ENCODE measurements around the gene GLIPR1L2. TPM values are rescaled to one million over a fixed set of nuclear protein-coding genes. Genes with fewer than 3 reads are reported as not detected.
A peak's percentile ranks its signal among the peaks of the same experiment; 100 is the strongest.

GLIPR1L2 gene
- total RNA-seq, 2 donors from 2014 or later = 0.58 TPM; not detected in 1

DNA sequence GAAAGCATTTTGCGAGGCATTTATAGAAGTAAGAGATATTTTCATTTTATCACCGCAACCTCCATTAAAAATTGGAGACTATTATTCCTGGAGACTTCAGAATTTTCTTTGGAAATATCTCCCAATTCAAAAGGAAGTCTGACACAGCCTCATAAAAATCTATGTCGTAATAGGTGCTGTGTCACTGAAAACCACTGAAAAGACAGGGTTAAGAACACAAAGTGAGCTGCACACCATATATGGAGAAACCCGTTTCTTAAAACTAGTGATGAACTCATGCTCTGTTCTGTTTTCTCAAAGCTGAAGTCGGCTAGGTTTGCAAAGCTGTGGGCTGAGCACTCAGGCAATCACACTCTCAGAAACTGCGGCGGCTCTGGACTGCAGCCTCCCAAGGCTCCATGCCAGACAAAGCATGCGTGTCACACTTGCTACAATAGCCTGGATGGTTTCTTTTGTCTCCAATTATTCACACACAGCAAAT is 89.6 kb downstream of the GLIPR1L2 start, which contains the start of gene GLIPR1:
Gene GLIPR1 (plus strand): TSS at position 287 of the 481 bp plus-strand sequence. CDS start 126 bp downstream, at position 413.
- WGBS, 2 experiments (ENCODE audit: insufficient coverage in 1 of 2, insufficient read length in 1 of 2) = 56 to 86% methylated on average over 6 to 7 of the region's 8 CpGs
- no peak within 1 kb of the TSS for H3K4me3 ChIP-seq (ENCODE audit: low read length)
- H3K27ac ChIP-seq (ENCODE audit: low read depth, low read length) = no peak within 1 kb of the TSS
- Mint-ChIP-seq H3K36me3 (ENCODE audit: low read depth) (no peaks in the 10 kb centered on the region), H3K4me1 (peaks cover 29% of the 10 kb centered on the region), H3K4me3 (no peak within 1 kb of the TSS), H3K27me3 (ENCODE audit: insufficient read depth) (no peaks in the 10 kb centered on the region), H3K27ac (peak within 1 kb of the TSS; percentile 30), H3K9me3 (no peaks in the 10 kb centered on the region)
- peak; percentile 56 for DNase-seq
- H3K9ac ChIP-seq (ENCODE audit: extremely low read depth, low read length, poor library complexity, severe bottlenecking) = no peak within 1 kb of the TSS
- TF ChIP-seq, protein P1, sequence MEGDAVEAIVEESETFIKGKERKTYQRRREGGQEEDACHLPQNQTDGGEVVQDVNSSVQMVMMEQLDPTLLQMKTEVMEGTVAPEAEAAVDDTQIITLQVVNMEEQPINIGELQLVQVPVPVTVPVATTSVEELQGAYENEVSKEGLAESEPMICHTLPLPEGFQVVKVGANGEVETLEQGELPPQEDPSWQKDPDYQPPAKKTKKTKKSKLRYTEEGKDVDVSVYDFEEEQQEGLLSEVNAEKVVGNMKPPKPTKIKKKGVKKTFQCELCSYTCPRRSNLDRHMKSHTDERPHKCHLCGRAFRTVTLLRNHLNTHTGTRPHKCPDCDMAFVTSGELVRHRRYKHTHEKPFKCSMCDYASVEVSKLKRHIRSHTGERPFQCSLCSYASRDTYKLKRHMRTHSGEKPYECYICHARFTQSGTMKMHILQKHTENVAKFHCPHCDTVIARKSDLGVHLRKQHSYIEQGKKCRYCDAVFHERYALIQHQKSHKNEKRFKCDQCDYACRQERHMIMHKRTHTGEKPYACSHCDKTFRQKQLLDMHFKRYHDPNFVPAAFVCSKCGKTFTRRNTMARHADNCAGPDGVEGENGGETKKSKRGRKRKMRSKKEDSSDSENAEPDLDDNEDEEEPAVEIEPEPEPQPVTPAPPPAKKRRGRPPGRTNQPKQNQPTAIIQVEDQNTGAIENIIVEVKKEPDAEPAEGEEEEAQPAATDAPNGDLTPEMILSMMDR (conservative IDR thresholded peaks at IDR 0.05) = no peak
- H3K4me1 ChIP-seq (ENCODE audit: control insufficient read depth, insufficient read depth, low read length) = peaks cover 13% of the 10 kb centered on the region
- H3K27me3 ChIP-seq (ENCODE audit: control insufficient read depth, insufficient read depth, low read length, poor library complexity, severe bottlenecking) = no peaks in the 10 kb centered on the region
- H3K36me3 ChIP-seq (ENCODE audit: control insufficient read depth, insufficient read depth, low read length) = no peaks in the 10 kb centered on the region
- no peaks in the 10 kb centered on the region for H3K9me3 ChIP-seq (ENCODE audit: control insufficient read depth, low read length)

DNA sequence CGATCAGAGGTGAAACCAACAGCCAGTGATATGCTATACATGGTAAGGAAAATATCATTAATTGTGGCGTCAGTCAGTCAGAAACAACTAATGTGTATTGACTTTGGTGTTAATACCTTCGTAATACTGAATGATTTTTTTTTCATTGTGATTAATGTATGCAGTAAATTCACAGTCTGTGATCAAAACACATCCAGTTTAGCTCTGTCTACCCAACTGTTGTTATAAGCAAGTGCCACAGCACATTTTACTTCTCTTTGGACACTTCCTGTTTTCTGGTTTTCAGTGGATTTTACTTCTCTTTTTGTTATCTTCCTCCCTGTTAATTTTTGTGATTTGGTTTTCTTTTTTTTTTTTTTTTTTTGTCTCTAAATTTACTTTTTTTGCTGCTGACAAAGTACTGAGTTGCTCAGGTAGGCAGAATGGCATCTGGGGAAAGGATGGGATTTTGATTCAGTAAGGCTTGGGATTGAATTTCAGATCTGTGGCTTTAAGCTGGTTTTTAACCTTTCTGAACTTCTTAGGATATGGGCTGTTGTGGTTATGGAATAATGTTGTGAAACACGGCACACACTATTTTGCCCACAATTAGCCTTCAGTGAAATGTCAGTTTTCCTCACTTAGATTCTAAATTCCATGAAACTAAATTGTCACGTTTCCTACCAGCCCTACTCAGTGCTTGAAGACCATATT is 90.3 kb downstream of the GLIPR1L2 start:
- H3K4me3 ChIP-seq (ENCODE audit: low read length) = no peak overlapping the region
- H3K9ac ChIP-seq (ENCODE audit: extremely low read depth, low read length, poor library complexity, severe bottlenecking) = no peak overlapping the region
- TF ChIP-seq, protein P1 (conservative IDR thresholded peaks at IDR 0.05) = no peak
- no peaks in the 10 kb centered on the region for H3K36me3 ChIP-seq (ENCODE audit: control insufficient read depth, insufficient read depth, low read length)
- no peaks in the 10 kb centered on the region for H3K27me3 ChIP-seq (ENCODE audit: control insufficient read depth, insufficient read depth, low read length, poor library complexity, severe bottlenecking)
- Mint-ChIP-seq H3K36me3 (ENCODE audit: low read depth) (no peaks in the 10 kb centered on the region), H3K4me3 (no peak overlapping the region), H3K9me3 (no peaks in the 10 kb centered on the region), H3K27me3 (ENCODE audit: insufficient read depth) (no peaks in the 10 kb centered on the region), H3K4me1 (peaks cover 29% of the 10 kb centered on the region), H3K27ac (no peak overlapping the region)
- peaks cover 13% of the 10 kb centered on the region for H3K4me1 ChIP-seq (ENCODE audit: control insufficient read depth, insufficient read depth, low read length)
- WGBS, 2 experiments (ENCODE audit: insufficient coverage in 1 of 2, insufficient read length in 1 of 2) = 90 to 96% methylated on average over 3 to 4 of the region's 5 CpGs
- no peaks in the 10 kb centered on the region for H3K9me3 ChIP-seq (ENCODE audit: control insufficient read depth, low read length)
- H3K27ac ChIP-seq (ENCODE audit: low read depth, low read length) = no peak overlapping the region
- DNase-seq = no peak

DNA sequence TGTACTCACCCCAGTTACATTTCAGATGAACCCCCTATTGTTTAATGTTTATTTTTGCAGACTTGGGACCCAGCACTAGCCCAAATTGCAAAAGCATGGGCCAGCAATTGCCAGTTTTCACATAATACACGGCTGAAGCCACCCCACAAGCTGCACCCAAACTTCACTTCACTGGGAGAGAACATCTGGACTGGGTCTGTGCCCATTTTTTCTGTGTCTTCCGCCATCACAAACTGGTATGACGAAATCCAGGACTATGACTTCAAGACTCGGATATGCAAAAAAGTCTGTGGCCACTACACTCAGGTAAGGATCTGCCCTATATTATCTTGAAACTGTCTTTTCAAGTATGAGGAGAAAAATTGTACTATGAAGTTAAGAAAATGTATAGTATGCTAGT is 90.9 kb downstream of the GLIPR1L2 start:
- DNase-seq = no peak
- H3K9me3 ChIP-seq (ENCODE audit: control insufficient read depth, low read length) = no peaks in the 10 kb centered on the region
- H3K27me3 ChIP-seq (ENCODE audit: control insufficient read depth, insufficient read depth, low read length, poor library complexity, severe bottlenecking) = no peaks in the 10 kb centered on the region
- no peak overlapping the region for H3K27ac ChIP-seq (ENCODE audit: low read depth, low read length)
- no peak overlapping the region for H3K27ac Mint-ChIP-seq
- no peak overlapping the region for H3K4me3 Mint-ChIP-seq
- H3K4me3 ChIP-seq (ENCODE audit: low read length) = no peak overlapping the region
- peaks cover 13% of the 10 kb centered on the region for H3K4me1 ChIP-seq (ENCODE audit: control insufficient read depth, insufficient read depth, low read length)
- peaks cover 32% of the 10 kb centered on the region for H3K4me1 Mint-ChIP-seq
- H3K9ac ChIP-seq (ENCODE audit: extremely low read depth, low read length, poor library complexity, severe bottlenecking) = no peak overlapping the region
- TF ChIP-seq, protein P1 (conservative IDR thresholded peaks at IDR 0.05) = no peak
- H3K9me3 Mint-ChIP-seq = no peaks in the 10 kb centered on the region
- no peaks in the 10 kb centered on the region for H3K36me3 Mint-ChIP-seq (ENCODE audit: low read depth)
- 94 to 95% methylated on average over 3 to 4 of the region's 4 CpGs for WGBS, 2 experiments (ENCODE audit: insufficient coverage in 1 of 2, insufficient read length in 1 of 2)
- H3K36me3 ChIP-seq (ENCODE audit: control insufficient read depth, insufficient read depth, low read length) = no peaks in the 10 kb centered on the region
- no peaks in the 10 kb centered on the region for H3K27me3 Mint-ChIP-seq (ENCODE audit: insufficient read depth)

Other genes with a start within 250 kb of the GLIPR1L2 start
- gene KCNC2, start 181.2 kb upstream of the GLIPR1L2 start, total RNA-seq = not detected
- 1 to 10 TPM; 3.9 to 5.5 TPM for gene CAPS2, start 60.8 kb upstream of the GLIPR1L2 start, total RNA-seq
- gene GLIPR1L1, start 56.4 kb upstream of the GLIPR1L2 start, total RNA-seq = 1 to 10 TPM in 1 of 2 donors, not detected in 1; 1.3 TPM
- gene GLIPR1, start 89.7 kb downstream of the GLIPR1L2 start, total RNA-seq = under 1 TPM; 0.22 to 0.29 TPM
- 10 to 100 TPM; 60.7 to 75.2 TPM for gene KRR1, start 120.5 kb downstream of the GLIPR1L2 start, total RNA-seq